ENCODE measurements around the gene SLC4A1.

GRCh38 chr17:44203731-44204440 is 64.0 kb downstream of the SLC4A1 start:
- TF ChIP-seq CTCF (IDR thresholded peaks at IDR 0.05 in 4 of 5, conservative IDR thresholded peaks at IDR 0.05 in 1 of 5) (peak; percentile 9 to 49 (median 42)), POLR2A (IDR thresholded peaks at IDR 0.05) (no peak)
